ENCODE data around the gene DUOXA2.

DUOXA2 gene

DNA sequence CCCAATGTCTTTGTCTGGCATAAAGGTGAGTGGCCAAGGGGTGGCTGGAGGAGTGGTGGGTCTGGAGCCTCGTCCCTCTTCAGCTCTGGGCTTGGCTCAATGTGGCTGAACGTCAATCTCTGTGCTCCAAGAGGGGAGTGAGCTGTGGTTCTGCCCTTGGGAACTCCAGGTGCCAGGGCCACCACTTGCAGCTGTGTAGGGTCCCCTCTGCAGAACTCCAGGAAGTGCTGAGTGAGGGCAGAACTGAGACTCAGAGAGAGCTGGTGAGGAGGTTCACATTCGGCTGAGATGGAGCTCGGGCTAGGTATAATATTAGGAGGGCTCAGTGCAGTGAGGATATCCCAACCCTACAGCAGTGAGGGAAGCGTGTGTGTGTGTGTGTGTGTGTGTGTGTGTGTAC lies 27.3 kb downstream of the DUOXA2 start:
- no peak for DNase-seq (ENCODE audit: low read depth, low spot score)
- Histone ChIP-seq H3K9me3 (ENCODE audit: low read depth, low read length) (no peaks in the 10 kb centered on the region), H3K4me3 (no peak overlapping the region), H3K27ac (no peak overlapping the region), H3K9ac (ENCODE audit: insufficient read length) (no peak overlapping the region), H3K36me3 (ENCODE audit: insufficient read depth, low read length) (no peaks in the 10 kb centered on the region)
- no peak for TF ChIP-seq EZH2 (IDR thresholded peaks at IDR 0.05)
- TF ChIP-seq POLR2AphosphoS5 (IDR thresholded peaks at IDR 0.05; ENCODE audit: borderline replicate concordance, low read depth, low read length): no peak
- no peak for TF ChIP-seq FOXP2 (optimal IDR thresholded peaks at IDR 0.05; ENCODE audit: control extremely low read depth, extremely low read length, insufficient read depth)

DNA sequence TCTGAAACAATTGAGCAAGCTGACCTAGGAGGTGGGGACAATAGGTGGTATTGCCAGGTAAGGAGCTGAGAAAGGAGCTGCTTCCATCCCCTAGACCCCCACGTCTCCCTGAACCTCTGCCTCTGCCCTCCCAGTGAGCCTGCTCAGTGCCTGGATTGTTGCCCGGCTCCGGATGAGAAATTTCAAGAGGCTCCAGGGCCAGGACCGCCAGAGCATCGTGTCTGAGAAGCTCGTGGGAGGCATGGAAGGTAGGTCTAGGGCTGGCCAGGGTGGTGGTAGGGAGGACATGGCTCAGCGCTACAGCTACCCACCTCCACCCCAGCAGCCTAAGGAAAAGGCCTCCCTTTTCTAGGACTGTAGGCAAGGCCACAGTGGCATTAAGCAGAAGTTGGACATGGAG lies 28.9 kb downstream of the DUOXA2 start:
- Histone ChIP-seq H3K36me3 (ENCODE audit: insufficient read depth, low read length) (no peaks in the 10 kb centered on the region), H3K4me3 (no peak overlapping the region), H3K27ac (no peak overlapping the region), H3K9ac (ENCODE audit: insufficient read length) (no peak overlapping the region), H3K9me3 (ENCODE audit: low read depth, low read length) (no peaks in the 10 kb centered on the region)
- no peak for DNase-seq (ENCODE audit: low read depth, low spot score)
- no peak for TF ChIP-seq FOXP2 (optimal IDR thresholded peaks at IDR 0.05; ENCODE audit: control extremely low read depth, extremely low read length, insufficient read depth)
- no peak for TF ChIP-seq POLR2AphosphoS5 (IDR thresholded peaks at IDR 0.05; ENCODE audit: borderline replicate concordance, low read depth, low read length)
- TF ChIP-seq EZH2 (IDR thresholded peaks at IDR 0.05): no peak

DNA sequence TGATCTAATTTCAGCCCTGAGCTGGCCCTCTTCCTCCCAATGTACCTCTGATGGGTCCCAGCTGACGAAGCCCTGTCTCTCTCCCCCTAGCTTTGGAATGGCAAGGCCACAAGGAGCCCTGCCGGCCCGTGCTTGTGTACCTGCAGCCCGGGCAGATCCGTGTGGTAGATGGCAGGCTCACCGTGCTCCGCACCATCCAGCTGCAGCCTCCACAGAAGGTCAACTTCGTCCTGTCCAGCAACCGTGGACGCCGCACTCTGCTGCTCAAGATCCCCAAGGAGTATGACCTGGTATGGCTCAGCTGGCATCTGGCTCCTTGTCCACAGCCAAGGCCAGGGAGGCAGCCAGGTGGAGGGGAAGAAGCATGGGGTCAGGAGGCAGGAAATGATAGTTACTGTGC lies 29.8 kb downstream of the DUOXA2 start:
- H3K4me3 ChIP-seq: no peak overlapping the region
- TF ChIP-seq POLR2AphosphoS5 (IDR thresholded peaks at IDR 0.05; ENCODE audit: borderline replicate concordance, low read depth, low read length): no peak
- no peak for TF ChIP-seq EZH2 (IDR thresholded peaks at IDR 0.05)
- TF ChIP-seq FOXP2 (optimal IDR thresholded peaks at IDR 0.05; ENCODE audit: control extremely low read depth, extremely low read length, insufficient read depth): no peak
- H3K27ac ChIP-seq: no peak overlapping the region
- no peaks in the 10 kb centered on the region for H3K9me3 ChIP-seq (ENCODE audit: low read depth, low read length)
- H3K36me3 ChIP-seq (ENCODE audit: insufficient read depth, low read length): no peaks in the 10 kb centered on the region
- no peak for DNase-seq (ENCODE audit: low read depth, low spot score)
- H3K9ac ChIP-seq (ENCODE audit: insufficient read length): no peak overlapping the region

DNA sequence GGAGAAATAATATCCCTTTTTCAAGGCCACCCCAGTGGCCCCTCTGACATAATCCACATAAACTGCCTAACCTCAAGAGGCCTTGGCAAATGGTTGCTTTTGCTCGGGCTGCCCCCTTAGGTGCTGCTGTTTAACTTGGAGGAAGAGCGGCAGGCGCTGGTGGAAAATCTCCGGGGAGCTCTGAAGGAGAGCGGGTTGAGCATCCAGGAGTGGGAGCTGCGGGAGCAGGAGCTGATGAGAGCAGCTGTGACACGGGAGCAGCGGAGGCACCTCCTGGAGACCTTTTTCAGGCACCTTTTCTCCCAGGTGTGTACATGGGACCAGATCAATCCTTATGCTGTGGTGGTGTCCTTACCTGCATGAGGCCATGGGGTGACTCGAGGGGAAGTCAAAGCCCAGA lies 30.6 kb downstream of the DUOXA2 start:
- H3K9ac ChIP-seq (ENCODE audit: insufficient read length): no peak overlapping the region
- TF ChIP-seq EZH2 (IDR thresholded peaks at IDR 0.05) (no peak), POLR2AphosphoS5 (IDR thresholded peaks at IDR 0.05; ENCODE audit: borderline replicate concordance, low read depth, low read length) (no peak), FOXP2 (optimal IDR thresholded peaks at IDR 0.05; ENCODE audit: control extremely low read depth, extremely low read length, insufficient read depth) (no peak)
- DNase-seq (ENCODE audit: low read depth, low spot score): no peak
- H3K4me3 ChIP-seq: no peak overlapping the region
- no peaks in the 10 kb centered on the region for H3K36me3 ChIP-seq (ENCODE audit: insufficient read depth, low read length)
- no peak overlapping the region for H3K27ac ChIP-seq
- no peaks in the 10 kb centered on the region for H3K9me3 ChIP-seq (ENCODE audit: low read depth, low read length)

DNA sequence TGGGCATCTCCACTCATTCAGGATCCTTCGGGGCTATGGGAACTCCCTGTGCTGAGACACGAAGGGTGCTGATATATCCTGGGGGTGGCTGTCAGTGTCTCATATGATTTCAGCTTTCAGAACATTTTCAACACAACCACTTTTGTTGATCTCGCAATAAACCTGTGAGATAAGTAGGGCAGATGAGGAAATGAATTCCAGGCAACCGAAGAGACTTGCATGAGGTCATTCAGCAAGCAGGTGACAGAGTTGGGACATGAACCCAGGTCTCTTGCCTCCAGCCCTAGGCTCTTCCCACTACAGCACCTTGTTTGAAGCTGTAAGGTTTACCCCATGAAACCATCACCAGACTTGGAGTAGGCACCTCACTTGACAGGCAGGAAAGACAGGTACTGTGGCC lies 32.3 kb downstream of the DUOXA2 start:
- Histone ChIP-seq H3K9me3 (ENCODE audit: low read depth, low read length) (no peaks in the 10 kb centered on the region), H3K4me3 (no peak overlapping the region), H3K9ac (ENCODE audit: insufficient read length) (no peak overlapping the region), H3K36me3 (ENCODE audit: insufficient read depth, low read length) (no peaks in the 10 kb centered on the region), H3K27ac (no peak overlapping the region)
- TF ChIP-seq EZH2 (IDR thresholded peaks at IDR 0.05): no peak
- DNase-seq (ENCODE audit: low read depth, low spot score): no peak

DNA sequence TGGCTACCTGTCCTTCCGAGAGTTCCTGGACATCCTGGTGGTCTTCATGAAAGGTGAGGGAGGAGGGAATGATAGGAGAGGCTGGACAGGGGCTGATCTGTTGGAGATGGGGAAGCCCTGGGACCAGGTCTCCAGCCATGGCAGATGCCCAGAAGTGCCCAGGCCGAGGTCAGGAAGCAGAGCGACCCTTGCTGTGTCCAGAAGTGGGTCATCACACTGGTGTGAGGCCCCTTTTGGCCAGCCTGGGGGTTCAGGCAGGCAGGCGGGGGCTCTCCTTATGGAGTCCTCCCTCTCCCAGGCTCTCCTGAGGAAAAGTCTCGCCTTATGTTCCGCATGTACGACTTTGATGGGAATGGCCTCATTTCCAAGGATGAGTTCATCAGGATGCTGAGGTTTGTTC lies 33.5 kb downstream of the DUOXA2 start:
- no peaks in the 10 kb centered on the region for H3K9me3 ChIP-seq (ENCODE audit: low read depth, low read length)
- TF ChIP-seq EZH2 (IDR thresholded peaks at IDR 0.05) (no peak), FOXP2 (optimal IDR thresholded peaks at IDR 0.05; ENCODE audit: control extremely low read depth, extremely low read length, insufficient read depth) (no peak), POLR2AphosphoS5 (IDR thresholded peaks at IDR 0.05; ENCODE audit: borderline replicate concordance, low read depth, low read length) (no peak)
- H3K27ac ChIP-seq: no peak overlapping the region
- H3K9ac ChIP-seq (ENCODE audit: insufficient read length): no peak overlapping the region
- H3K36me3 ChIP-seq (ENCODE audit: insufficient read depth, low read length): no peaks in the 10 kb centered on the region
- no peak for DNase-seq (ENCODE audit: low read depth, low spot score)
- H3K4me3 ChIP-seq: no peak overlapping the region

DNA sequence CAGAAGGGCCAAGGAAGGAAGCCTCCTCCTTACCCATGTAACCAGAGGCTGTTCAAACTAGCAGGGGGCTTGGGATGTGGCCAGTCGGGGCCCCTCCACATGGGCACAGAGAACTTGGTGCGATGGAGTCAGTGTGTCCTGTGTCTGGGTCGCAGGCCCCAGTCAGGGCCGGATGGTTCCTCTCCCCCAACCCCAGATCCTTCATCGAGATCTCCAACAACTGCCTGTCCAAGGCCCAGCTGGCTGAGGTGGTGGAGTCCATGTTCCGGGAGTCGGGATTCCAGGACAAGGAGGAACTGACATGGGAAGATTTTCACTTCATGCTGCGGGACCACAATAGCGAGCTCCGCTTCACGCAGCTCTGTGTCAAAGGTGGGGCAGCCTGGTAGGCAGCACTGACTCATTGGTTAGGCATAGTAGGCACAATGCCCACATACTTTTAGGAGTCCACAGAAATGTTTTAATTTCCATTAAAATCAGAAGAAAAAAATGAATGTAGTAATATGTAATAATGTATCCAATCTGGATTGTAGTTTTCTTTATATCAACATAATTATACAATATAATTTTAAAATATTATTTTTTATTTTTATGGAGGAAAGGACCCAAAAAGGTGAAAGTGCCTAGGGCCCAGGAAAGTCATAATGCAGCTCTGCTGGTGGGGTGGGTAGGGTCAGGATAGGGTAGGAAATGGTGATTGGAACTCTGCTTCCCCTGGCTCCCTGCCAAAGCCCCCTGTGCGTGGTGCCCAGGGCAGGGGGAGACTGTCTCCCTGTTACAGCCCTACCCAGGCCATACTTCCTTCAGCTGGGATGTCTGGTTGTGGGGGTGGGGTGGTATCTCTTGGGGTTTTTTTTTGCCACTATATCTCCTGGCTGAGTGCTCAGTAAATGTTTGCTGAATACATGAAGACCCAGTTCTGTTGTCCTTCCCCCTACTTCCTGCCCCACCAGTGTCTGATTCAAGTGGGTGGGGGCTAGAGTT lies 34.2 kb downstream of the DUOXA2 start:
- no peak for DNase-seq (ENCODE audit: low read depth, low spot score)
- Histone ChIP-seq H3K9ac (ENCODE audit: insufficient read length) (no peak overlapping the region), H3K36me3 (ENCODE audit: insufficient read depth, low read length) (no peaks in the 10 kb centered on the region), H3K27ac (no peak overlapping the region), H3K4me3 (no peak overlapping the region), H3K9me3 (ENCODE audit: low read depth, low read length) (no peaks in the 10 kb centered on the region)
- TF ChIP-seq EZH2 (IDR thresholded peaks at IDR 0.05) (no peak), FOXP2 (optimal IDR thresholded peaks at IDR 0.05; ENCODE audit: control extremely low read depth, extremely low read length, insufficient read depth) (no peak), POLR2AphosphoS5 (IDR thresholded peaks at IDR 0.05; ENCODE audit: borderline replicate concordance, low read depth, low read length) (no peak)

DNA sequence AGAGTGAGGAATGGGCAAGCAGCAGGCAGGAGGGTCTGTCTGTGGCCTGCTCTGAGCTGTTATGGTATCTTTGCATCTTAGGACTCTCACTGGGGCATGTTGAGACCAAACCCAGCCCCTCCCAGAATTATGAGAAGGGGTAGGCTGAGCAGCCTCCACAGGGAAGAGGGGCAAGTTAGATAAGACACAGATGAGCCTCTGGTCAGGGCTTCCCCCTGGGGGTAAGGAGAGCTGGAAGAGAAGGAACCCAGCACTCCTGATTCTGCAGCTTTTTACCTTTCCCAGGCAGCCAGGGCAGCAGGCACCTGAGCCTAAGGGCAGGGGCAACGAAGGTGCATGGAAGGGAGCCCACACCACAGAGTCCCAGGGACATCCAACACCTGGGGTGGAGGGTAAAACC lies 34.9 kb downstream of the DUOXA2 start:
- no peaks in the 10 kb centered on the region for H3K36me3 ChIP-seq (ENCODE audit: insufficient read depth, low read length)
- no peak overlapping the region for H3K9ac ChIP-seq (ENCODE audit: insufficient read length)
- no peaks in the 10 kb centered on the region for H3K9me3 ChIP-seq (ENCODE audit: low read depth, low read length)
- no peak overlapping the region for H3K4me3 ChIP-seq
- no peak overlapping the region for H3K27ac ChIP-seq
- no peak for TF ChIP-seq EZH2 (IDR thresholded peaks at IDR 0.05)
- TF ChIP-seq POLR2AphosphoS5 (IDR thresholded peaks at IDR 0.05; ENCODE audit: borderline replicate concordance, low read depth, low read length): no peak
- TF ChIP-seq FOXP2 (optimal IDR thresholded peaks at IDR 0.05; ENCODE audit: control extremely low read depth, extremely low read length, insufficient read depth): no peak
- no peak for DNase-seq (ENCODE audit: low read depth, low spot score)

DNA sequence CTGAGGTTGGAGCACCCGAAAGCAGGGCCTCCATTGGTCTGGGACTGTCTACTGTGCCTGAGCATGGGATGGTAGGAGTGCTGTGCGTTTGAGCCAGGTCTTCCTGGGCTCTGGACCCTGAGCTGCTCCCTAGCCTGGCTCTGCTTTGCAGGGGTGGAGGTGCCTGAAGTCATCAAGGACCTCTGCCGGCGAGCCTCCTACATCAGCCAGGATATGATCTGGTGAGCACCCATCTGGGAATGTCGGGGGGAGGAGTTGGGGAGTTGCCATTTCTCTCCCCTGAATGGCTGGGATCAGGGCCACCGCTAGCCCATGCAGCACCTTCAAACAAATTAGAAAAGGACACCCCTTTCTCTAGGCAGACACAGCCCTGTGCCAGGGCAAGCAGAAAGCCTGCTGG lies 36.4 kb downstream of the DUOXA2 start:
- no peaks in the 10 kb centered on the region for H3K9me3 ChIP-seq (ENCODE audit: low read depth, low read length)
- TF ChIP-seq POLR2AphosphoS5 (IDR thresholded peaks at IDR 0.05; ENCODE audit: borderline replicate concordance, low read depth, low read length): no peak
- TF ChIP-seq FOXP2 (optimal IDR thresholded peaks at IDR 0.05; ENCODE audit: control extremely low read depth, extremely low read length, insufficient read depth): no peak
- TF ChIP-seq EZH2 (IDR thresholded peaks at IDR 0.05): no peak
- H3K27ac ChIP-seq: no peak overlapping the region
- H3K36me3 ChIP-seq (ENCODE audit: insufficient read depth, low read length): no peaks in the 10 kb centered on the region
- H3K4me3 ChIP-seq: no peak overlapping the region
- no peak overlapping the region for H3K9ac ChIP-seq (ENCODE audit: insufficient read length)
- DNase-seq (ENCODE audit: low read depth, low spot score): no peak
